Natural killer cell (primary cell): ENCODE results near the gene SRP9. TPM values are rescaled to one million over a fixed set of nuclear protein-coding genes. Genes with fewer than 3 reads are reported as not detected.

Experiments
- ATAC-seq, 3 donors: fragments of 150-1000 bp in 2 of 3; fragments of 200-7000 bp in 1 of 3; cut with Tn5 transposase; 1 replicate in 1 of 3; 2 replicates in 2 of 3; pipeline ENCODE4 v1.10.0; 2021; ENCODE audit warnings: mild to moderate bottlenecking in 2 of 3, moderate library complexity in 2 of 3
- DNase-seq, 2 donors: peaks; one replicate each; pipeline versions ENCODE4 v3.0.0 to v3.0.0-alpha.2; 2013 to 2021; ENCODE audit warnings: mixed read lengths in 1 of 2
- H3K27ac ChIP-seq: one replicate; pipeline ENCODE4 v1.5.1; 2013; ENCODE audit warnings: mild to moderate bottlenecking, low read length
- H3K27me3 ChIP-seq: one replicate; pipeline ENCODE4 v1.6.1; 2013; ENCODE audit warnings: low read length; ENCODE audit not compliant: control insufficient read depth, insufficient read depth
- H3K36me3 ChIP-seq: one replicate; pipeline ENCODE4 v1.6.1; 2013; ENCODE audit warnings: low read length; ENCODE audit not compliant: control insufficient read depth, insufficient read depth
- H3K4me1 ChIP-seq: one replicate; pipeline ENCODE4 v1.6.1; 2013; ENCODE audit warnings: low read length; ENCODE audit not compliant: control insufficient read depth, insufficient read depth
- H3K4me3 ChIP-seq: one replicate; pipeline ENCODE4 v1.5.1; 2013; ENCODE audit warnings: low read length
- H3K9me3 ChIP-seq: one replicate; pipeline ENCODE4 v1.6.1; 2013; ENCODE audit warnings: low read length; ENCODE audit not compliant: control insufficient read depth, insufficient read depth
- H3K27ac Mint-ChIP-seq, 2 donors: one replicate each; pipeline ENCODE4 v1.8.0; 2022; ENCODE audit warnings: mild to moderate bottlenecking in 2 of 2, mixed read lengths in 2 of 2, moderate library complexity in 1 of 2
- H3K27me3 Mint-ChIP-seq, 2 donors: one replicate each; pipeline ENCODE4 v1.8.0; 2022; ENCODE audit warnings: low read depth in 2 of 2, mixed read lengths in 2 of 2
- H3K36me3 Mint-ChIP-seq: one replicate; pipeline ENCODE4 v1.8.0; 2022; ENCODE audit warnings: mixed read lengths
- H3K4me1 Mint-ChIP-seq, 2 donors: one replicate each; pipeline ENCODE4 v1.8.0; 2022; ENCODE audit warnings: mixed read lengths in 2 of 2
- H3K4me3 Mint-ChIP-seq: one replicate; pipeline ENCODE4 v1.8.0; 2022; ENCODE audit warnings: mild to moderate bottlenecking, moderate library complexity, mixed read lengths
- H3K9me3 Mint-ChIP-seq, 2 donors: one replicate each; pipeline ENCODE4 v1.8.0; 2022; ENCODE audit warnings: mixed read lengths in 2 of 2
- WGBS: methylation state at CpG from one replicate; pipeline ENCODE4 v1.1.7; 2013; ENCODE audit warnings: missing lambda C conversion rate; ENCODE audit not compliant: insufficient coverage; 5-methylcytosine and 5-hydroxymethylcytosine counted together
- intact Hi-C: fragments of 100-400 bp; cut with micrococcal nuclease; formaldehyde crosslinking; loops from one replicate; pipeline ENCODE4 v1.14.2; 2022
- total RNA-seq, 4 donors: library from RNA; stranded (reverse); fragments of 120-200 nt in 1 of 4; gene quantifications; one replicate each; pipeline versions ENCODE4 v1.2.3 to v1.2.4, GENCODE V29; 2013 to 2022
- TF ChIP-seq, protein P1 (sequence below): fragments of 200-600 bp; IDR thresholded peaks from one replicate; pipeline ENCODE4 v1.8.0; 2022; ENCODE audit warnings: antibody characterized with exemption

The SRP9 gene
- total RNA-seq, 3 donors from 2014 or later (not counting 1 experiment from before 2014, with no cell fraction given) = 83.1 to 116 (median 93.0) TPM

GRCh38 chr1:225771661-225772322 lies 5.8 kb upstream of the SRP9 start:
- no peak for DNase-seq
- Histone ChIP-seq H3K27ac (no peak overlapping the region), H3K4me1 (peaks cover 5% of the 10 kb centered on the region), H3K27me3 (no peaks in the 10 kb centered on the region), H3K9me3 (no peaks in the 10 kb centered on the region), H3K4me3 (no peak overlapping the region), H3K36me3 (no peaks in the 10 kb centered on the region)
- Mint-ChIP-seq H3K4me1 (no peaks in the 10 kb centered on the region), H3K27me3 (no peaks in the 10 kb centered on the region), H3K27ac (no peak overlapping the region), H3K4me3 (no peak overlapping the region), H3K9me3 (no peaks in the 10 kb centered on the region), H3K36me3 (no peaks in the 10 kb centered on the region)
- intact Hi-C loops = no loop called here
- ATAC-seq = no peak
- 74% methylated on average over 3 of the region's 4 CpGs for WGBS
- TF ChIP-seq, protein P1, sequence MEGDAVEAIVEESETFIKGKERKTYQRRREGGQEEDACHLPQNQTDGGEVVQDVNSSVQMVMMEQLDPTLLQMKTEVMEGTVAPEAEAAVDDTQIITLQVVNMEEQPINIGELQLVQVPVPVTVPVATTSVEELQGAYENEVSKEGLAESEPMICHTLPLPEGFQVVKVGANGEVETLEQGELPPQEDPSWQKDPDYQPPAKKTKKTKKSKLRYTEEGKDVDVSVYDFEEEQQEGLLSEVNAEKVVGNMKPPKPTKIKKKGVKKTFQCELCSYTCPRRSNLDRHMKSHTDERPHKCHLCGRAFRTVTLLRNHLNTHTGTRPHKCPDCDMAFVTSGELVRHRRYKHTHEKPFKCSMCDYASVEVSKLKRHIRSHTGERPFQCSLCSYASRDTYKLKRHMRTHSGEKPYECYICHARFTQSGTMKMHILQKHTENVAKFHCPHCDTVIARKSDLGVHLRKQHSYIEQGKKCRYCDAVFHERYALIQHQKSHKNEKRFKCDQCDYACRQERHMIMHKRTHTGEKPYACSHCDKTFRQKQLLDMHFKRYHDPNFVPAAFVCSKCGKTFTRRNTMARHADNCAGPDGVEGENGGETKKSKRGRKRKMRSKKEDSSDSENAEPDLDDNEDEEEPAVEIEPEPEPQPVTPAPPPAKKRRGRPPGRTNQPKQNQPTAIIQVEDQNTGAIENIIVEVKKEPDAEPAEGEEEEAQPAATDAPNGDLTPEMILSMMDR = no peak

DNA sequence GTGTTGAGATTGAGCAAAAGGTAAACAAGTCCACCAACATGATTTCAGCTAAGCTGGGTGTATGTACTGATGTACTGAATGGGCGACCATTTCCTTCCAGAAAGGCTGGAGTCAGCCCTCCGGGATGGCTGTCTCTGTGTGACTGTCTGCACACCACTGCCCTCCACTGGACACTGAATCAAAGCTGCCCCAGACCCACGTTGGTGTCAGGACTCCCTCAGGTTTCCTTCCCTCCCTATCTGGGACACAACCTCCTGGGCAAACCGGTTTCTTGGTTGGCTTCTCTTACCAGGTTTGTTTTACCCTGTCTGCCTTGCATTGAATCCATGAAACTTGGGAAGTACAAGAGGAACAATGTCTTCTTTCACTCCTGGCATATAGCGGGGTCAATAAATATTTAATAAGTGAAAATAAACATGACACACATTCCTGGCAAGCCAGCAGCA lies 5.3 kb upstream of the SRP9 start:
- Mint-ChIP-seq H3K4me1 (no peaks in the 10 kb centered on the region), H3K4me3 (no peak overlapping the region), H3K9me3 (no peaks in the 10 kb centered on the region), H3K27ac (no peak overlapping the region), H3K36me3 (no peaks in the 10 kb centered on the region), H3K27me3 (no peaks in the 10 kb centered on the region)
- peaks cover 10% of the 10 kb centered on the region for H3K4me1 ChIP-seq
- 31% methylated on average over 4 of the region's 5 CpGs for WGBS
- no peaks in the 10 kb centered on the region for H3K36me3 ChIP-seq
- no peak overlapping the region for H3K4me3 ChIP-seq
- ATAC-seq (peak in 2 of 3 donors; percentile 51 to 69), DNase-seq (peak in 1 of 2 donors; percentile 38)
- H3K27me3 ChIP-seq = no peaks in the 10 kb centered on the region
- no peak overlapping the region for H3K27ac ChIP-seq
- TF ChIP-seq, protein P1 = no peak
- no peaks in the 10 kb centered on the region for H3K9me3 ChIP-seq
- intact Hi-C loops = no loop called here

GRCh38 chr1:225772848-225773247 lies 4.8 kb upstream of the SRP9 start:
- Mint-ChIP-seq H3K4me3 (no peak overlapping the region), H3K27me3 (no peaks in the 10 kb centered on the region), H3K36me3 (no peaks in the 10 kb centered on the region), H3K9me3 (no peaks in the 10 kb centered on the region), H3K4me1 (no peaks in the 10 kb centered on the region), H3K27ac (no peak overlapping the region)
- no peaks in the 10 kb centered on the region for H3K9me3 ChIP-seq
- intact Hi-C loops = no loop called here
- no peaks in the 10 kb centered on the region for H3K27me3 ChIP-seq
- H3K4me3 ChIP-seq = no peak overlapping the region
- no peaks in the 10 kb centered on the region for H3K36me3 ChIP-seq
- ATAC-seq = no peak
- no peak overlapping the region for H3K27ac ChIP-seq
- TF ChIP-seq, protein P1 = no peak
- no peak for DNase-seq
- H3K4me1 ChIP-seq = peaks cover 10% of the 10 kb centered on the region
- WGBS = 94% methylated on average over 4 of the region's 4 CpGs
